Choroid plexus epithelial cell (primary cell): ENCODE measurements around the gene CSGALNACT2.
A peak's percentile ranks its signal among the peaks of the same experiment; 100 is the strongest.

Experiments used
- DNase-seq: peaks from one replicate; pipeline ENCODE4 v3.0.0-alpha.2; 2010; ENCODE audit warnings: low read depth
- H3K4me3 ChIP-seq: 2 replicates; pipeline ENCODE4 v1.5.1; 2011; ENCODE audit warnings: low read depth, mild to moderate bottlenecking, control low read depth, low read length, moderate library complexity
- TF ChIP-seq, protein P1 (sequence below): conservative IDR thresholded peaks from 2 replicates; pipeline ENCODE4 v1.5.1; 2011; ENCODE audit warnings: low read depth, mild to moderate bottlenecking, control low read depth, inconsistent platforms, low read length, moderate library complexity

The CSGALNACT2 gene

GRCh38 chr10:43214071-43214955 lies 76.1 kb downstream of the CSGALNACT2 start:
- DNase-seq = peak; percentile 59
- TF ChIP-seq, protein P1, sequence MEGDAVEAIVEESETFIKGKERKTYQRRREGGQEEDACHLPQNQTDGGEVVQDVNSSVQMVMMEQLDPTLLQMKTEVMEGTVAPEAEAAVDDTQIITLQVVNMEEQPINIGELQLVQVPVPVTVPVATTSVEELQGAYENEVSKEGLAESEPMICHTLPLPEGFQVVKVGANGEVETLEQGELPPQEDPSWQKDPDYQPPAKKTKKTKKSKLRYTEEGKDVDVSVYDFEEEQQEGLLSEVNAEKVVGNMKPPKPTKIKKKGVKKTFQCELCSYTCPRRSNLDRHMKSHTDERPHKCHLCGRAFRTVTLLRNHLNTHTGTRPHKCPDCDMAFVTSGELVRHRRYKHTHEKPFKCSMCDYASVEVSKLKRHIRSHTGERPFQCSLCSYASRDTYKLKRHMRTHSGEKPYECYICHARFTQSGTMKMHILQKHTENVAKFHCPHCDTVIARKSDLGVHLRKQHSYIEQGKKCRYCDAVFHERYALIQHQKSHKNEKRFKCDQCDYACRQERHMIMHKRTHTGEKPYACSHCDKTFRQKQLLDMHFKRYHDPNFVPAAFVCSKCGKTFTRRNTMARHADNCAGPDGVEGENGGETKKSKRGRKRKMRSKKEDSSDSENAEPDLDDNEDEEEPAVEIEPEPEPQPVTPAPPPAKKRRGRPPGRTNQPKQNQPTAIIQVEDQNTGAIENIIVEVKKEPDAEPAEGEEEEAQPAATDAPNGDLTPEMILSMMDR = no peak
- no peak overlapping the region for H3K4me3 ChIP-seq

- TF ChIP-seq, protein P1 = no peak
- no peak for DNase-seq
- H3K4me3 ChIP-seq = no peak overlapping the region
Observed at GRCh38 chr10:43214956-43215561, 76.8 kb downstream of the CSGALNACT2 start.

- TF ChIP-seq, protein P1 = no peak
- no peak for DNase-seq
- no peak overlapping the region for H3K4me3 ChIP-seq
Observed at GRCh38 chr10:43215758-43216455, 77.7 kb downstream of the CSGALNACT2 start.

DNA sequence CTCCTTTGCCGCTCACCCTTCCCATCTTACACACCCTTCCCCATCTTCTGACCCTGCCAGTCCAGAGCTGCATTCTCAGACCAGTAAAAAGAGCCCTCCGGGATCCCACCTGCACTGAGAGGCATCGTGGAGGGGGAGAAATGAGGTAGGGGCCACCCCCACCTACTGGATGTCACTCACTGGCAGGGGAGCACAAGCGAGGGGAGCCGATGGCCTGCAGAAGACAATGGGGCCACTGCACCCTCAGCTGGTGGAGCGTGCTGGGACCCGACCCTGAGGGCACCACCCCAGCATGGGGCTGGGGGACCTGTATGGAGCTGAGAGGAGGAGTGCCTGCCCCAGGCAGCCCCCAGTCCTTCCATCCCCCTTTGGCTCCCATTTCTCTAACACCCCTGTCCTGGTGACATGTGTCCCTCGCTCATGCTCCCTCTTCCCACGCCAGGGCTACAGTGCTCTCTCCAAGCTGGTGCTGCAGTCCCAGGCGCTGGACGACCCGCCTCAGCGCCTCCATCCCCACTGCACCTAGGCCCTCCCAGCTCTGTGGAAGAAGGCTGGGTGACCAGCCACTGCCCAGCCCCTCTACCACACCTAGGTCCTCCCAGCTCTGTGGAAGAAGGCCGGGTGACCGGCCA lies 78.8 kb downstream of the CSGALNACT2 start:
- no peak for DNase-seq
- H3K4me3 ChIP-seq = no peak overlapping the region
- TF ChIP-seq, protein P1 = no peak

GRCh38 chr10:43217563-43218205 lies 79.4 kb downstream of the CSGALNACT2 start:
- TF ChIP-seq, protein P1 = no peak

GRCh38 chr10:43218206-43218950 lies 80.1 kb downstream of the CSGALNACT2 start:
- H3K4me3 ChIP-seq = no peak overlapping the region
- no peak for DNase-seq
- TF ChIP-seq, protein P1 = no peak

More at GRCh38 chr10:43217563-43218205, 79.4 kb downstream of the CSGALNACT2 start:
- DNase-seq = no peak
- H3K4me3 ChIP-seq = no peak overlapping the region
